Measurements from ENCODE around the gene TPRG1L.

The TPRG1L gene

DNA sequence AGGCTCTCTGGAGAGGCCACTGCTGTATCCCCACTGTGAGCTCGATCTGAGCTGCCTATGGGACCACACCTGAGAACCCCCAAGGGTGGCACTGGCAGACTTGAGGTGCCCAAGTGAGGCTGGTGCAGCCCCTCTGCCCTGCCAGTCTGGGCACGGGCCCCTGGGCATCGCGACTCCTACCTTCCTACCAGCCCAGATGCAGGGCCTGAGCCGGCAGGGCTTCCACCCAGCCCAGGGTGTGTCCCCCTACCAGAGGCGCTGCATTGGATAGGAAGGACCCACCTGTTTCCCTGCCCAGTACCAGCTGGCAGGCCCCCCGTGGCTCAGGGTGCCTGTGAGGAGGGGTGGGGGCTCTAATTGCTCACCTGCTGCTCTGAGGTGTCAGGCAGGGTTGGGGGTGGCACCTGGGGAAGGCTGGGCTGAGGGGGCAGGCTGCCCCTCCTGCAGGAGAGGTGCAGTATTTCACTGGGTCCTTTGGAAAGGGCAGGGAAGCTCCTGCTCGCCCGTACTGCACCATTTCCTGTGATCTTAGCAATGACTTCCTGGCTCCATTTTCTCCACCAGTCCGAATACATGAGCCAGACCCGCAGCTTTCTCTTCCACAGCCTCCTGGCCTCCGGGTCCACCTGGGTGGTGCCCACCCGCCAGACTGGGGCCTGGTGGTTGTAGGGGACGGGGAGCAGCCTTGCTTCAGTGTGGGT lies 39.3 kb downstream of the TPRG1L start:
- no peak for DNase-seq (ENCODE audit: low read depth in 2 of 2)

- DNase-seq (ENCODE audit: low read depth in 2 of 2), result no peak
Measured at GRCh38 chr1:3664700-3665375, 40.0 kb downstream of the TPRG1L start.

DNA sequence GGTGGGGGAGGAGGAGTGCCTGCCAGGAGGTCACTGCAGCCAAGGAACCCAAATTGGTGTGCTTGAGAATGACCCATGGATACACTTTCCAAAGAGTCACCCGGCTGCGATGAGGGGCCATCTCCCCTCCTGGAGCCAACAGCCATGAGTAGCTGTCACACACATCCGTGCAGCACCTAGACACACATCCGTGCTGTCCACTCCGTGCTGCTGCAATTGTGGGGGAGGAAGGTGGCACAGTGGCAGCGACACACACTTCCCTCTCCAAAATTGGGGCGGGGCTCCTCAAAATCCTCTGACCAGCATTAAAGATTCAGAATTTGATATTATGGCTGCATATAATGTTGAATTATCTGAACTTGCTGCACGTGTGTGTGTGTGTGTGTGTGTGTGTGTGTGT lies 43.3 kb downstream of the TPRG1L start:
- DNase-seq (ENCODE audit: low read depth in 2 of 2), result no peak

- DNase-seq (ENCODE audit: low read depth in 2 of 2), result no peak
Measured at GRCh38 chr1:3668585-3669300, 43.9 kb downstream of the TPRG1L start.

DNA sequence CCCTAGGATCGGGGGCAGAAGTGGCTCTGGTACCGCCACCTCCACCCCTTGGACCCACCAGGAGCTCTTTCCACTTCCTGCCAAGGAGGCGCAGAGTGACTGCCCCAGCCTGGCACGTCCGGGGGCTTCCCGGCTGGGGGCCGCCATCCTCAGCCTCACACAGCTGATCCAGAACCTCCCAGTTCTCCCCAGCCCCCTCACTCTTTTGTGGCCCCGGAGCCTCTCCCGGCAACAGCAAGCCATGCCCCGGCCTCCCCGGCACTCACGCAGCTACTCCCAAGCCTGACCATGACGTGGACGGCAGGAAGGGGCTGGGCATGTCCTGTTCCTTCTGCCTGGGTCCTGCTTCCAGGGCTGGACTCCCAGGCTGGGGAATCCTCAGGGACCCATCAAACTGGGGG lies 44.6 kb downstream of the TPRG1L start:
- DNase-seq (ENCODE audit: low read depth in 2 of 2), result no peak

DNA sequence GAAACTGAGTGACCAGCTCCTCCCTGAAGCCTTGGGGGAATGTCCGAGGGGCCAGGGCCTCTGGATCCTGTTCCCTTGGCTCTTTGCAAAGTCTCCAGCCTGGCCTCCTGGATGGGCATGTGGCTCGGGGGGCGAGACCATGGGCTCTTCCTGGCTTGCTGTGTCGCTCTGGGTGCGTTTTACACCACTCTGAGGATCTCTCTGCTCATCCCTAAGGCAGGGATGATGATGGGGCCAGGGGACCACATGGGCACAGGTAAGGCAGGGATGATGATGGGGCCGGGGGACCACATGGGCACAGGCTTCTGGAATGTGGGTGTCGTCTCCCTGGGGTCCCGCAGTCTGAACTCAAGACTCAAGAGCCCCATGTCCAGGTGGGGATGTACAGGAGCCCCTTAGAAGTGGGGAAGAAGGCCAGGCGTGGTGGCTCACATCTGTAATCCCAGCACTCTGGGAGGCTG lies 45.2 kb downstream of the TPRG1L start:
- no peak for DNase-seq (ENCODE audit: low read depth in 2 of 2)

- DNase-seq (ENCODE audit: low read depth in 2 of 2), result no peak
Measured at GRCh38 chr1:3670823-3671265, 46.0 kb downstream of the TPRG1L start.

DNA sequence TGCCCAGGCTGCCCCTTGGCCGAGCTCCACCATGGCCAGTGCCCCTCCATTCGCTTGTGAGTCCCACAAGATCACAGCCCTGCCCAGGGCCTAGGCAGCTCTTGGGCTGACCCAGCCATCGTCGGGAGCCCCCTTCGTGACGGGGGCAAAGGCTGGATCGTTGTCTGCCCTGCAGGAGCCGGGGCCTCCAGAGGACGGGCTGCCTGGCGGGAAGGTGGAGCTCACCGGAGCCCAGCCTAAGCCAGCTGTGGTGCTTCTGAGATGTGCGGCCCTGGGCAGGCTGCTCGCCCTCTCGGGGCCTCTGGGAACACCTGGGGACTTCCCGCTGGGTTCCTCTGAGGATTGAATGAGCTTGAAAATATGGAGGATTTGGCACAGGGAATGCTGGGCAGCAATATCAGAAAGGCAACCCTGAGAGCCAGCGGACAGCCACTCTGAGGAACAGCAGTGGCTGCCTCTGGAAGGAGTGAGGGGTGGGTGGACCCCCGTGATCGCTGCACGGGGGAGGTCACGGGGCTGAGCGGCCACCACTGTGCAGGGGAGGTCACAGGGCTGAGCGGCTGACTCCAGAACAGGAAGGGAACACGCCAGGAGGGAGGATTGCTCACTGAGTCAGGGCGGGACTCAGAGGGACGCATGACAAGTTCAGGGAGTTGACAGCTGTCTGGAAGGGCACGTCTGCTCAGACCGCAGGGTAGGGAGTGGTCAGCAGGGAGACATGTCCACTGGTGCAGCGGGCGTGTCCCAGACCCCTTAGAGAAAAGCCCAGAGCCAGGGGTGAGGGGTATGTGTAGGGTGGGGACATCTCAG lies 46.8 kb downstream of the TPRG1L start:
- DNase-seq (ENCODE audit: low read depth in 2 of 2), result no peak

GRCh38 chr1:3672231-3672970 lies 47.6 kb downstream of the TPRG1L start:
- DNase-seq (ENCODE audit: low read depth in 2 of 2), result no peak

- DNase-seq (ENCODE audit: low read depth in 2 of 2), result no peak
Measured at GRCh38 chr1:3672971-3673361, 48.2 kb downstream of the TPRG1L start.

- DNase-seq (ENCODE audit: low read depth in 2 of 2), result no peak
Measured at GRCh38 chr1:3673381-3674099, 48.7 kb downstream of the TPRG1L start.

DNA sequence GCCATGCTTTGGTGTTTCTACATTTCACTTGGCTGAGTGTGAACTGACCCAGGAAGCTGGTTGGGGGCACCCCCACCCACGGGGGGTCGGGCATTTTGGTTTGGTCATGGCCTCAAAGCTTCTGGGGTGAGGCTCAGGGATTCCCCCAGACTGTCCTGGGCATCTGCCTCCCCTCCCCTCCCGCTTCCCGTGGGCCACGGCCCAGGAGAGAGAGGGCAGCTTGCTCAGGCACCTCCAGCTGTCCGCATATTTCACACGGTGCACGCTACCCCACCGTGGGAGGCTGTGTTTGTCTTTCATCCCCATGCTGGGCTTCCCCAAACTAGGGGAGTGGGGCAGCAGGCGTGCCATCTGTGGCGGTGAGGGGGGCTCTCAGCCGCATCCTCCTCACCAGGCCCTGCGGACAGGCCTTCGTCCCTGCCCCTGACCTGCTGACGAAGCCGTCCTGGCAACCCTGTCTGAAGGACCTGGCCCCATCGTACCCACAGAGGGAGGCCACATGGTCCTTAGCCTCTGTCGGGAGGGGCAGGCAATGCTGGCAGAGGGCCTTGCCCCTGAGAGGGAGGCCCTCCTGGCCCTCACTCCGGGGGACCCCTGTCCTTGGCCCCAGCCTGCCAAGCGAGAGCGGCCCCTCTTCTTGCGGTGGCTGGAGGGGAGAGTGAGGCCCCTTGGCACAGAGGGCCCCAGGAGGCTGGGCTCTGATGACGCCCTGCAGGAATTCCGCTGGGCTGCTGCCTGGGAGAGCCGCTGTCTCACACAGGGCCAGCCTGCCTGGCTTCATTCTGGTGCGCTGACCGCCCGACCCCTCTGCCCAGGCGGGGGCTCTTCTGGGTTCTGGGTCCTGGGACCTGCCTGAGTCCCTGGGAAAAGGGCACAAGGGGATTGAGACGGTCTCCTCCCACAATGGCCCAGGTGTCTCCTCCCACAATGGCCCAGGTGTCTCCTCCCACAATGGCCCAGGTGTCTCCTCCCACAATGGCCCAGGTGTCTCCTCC lies 49.6 kb downstream of the TPRG1L start:
- DNase-seq (ENCODE audit: low read depth in 2 of 2), result no peak

DNA sequence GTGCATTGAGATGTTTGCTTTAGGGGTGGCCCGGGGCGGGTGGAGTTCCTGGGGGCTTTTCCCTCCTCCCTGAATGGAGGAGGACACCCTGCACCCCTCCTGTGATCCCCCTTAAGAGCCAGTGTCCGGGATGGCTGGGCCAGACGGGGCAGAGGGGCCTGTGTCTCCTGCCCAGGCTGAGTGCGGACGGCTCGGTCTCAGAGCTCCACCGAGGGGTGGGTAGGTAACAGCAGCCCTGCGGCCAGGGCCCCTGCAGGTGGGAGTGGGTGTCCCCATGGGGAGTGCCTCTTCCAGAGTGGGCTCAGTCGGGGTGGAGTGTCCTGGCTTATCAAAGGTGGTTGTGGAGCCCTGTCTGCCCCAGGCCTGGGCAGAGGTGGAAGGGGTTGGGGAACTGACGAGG lies 50.6 kb downstream of the TPRG1L start:
- DNase-seq (ENCODE audit: low read depth in 2 of 2), result no peak

GRCh38 chr1:3676581-3677470 lies 52.0 kb downstream of the TPRG1L start:
- DNase-seq (ENCODE audit: low read depth in 2 of 2), result no peak

- no peak for DNase-seq (ENCODE audit: low read depth in 2 of 2)
Measured at GRCh38 chr1:3677484-3677883, 52.7 kb downstream of the TPRG1L start.

- no peak for DNase-seq (ENCODE audit: low read depth in 2 of 2)
Measured at GRCh38 chr1:3678361-3679097, 53.7 kb downstream of the TPRG1L start.

GRCh38 chr1:3679098-3679555 lies 54.3 kb downstream of the TPRG1L start:
- DNase-seq (ENCODE audit: low read depth in 2 of 2), result no peak

Data from stimulated activated CD8-positive, alpha-beta memory T cell treated with anti-CD3 and anti-CD28 coated beads, Interleukin-7, amount 100 ng/mL, for 1 hour (primary cell).